ENCODE measurements around the gene CSNK1A1L.
"Not testable (repeated sequence)": the region's sequence is repeated elsewhere in the genome, so short reads cannot be mapped to it uniquely, and the experiment has no call there.

The CSNK1A1L gene

DNA sequence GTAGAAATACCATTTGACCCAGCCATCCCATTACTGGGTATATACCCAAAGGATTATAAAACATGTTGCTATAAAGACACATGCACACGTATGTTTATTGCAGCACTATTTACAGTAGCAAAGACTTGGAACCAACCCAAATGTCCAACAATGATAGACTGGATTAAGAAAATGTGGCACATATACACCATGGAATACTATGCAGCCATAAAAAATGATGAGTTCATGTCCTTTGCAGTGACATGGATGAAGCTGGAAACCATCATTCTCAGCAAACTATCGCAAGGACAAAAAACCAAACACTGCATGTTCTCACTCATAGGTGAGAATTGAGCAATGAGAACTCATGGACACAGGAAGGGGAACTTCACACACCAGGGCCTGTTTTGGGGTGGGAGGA, 49.2 kb downstream of the CSNK1A1L start:
- not testable (repeated sequence) for DNase-seq
